Measurements from ENCODE around the gene PRR29.
"Not testable (repeated sequence)": the region's sequence is repeated elsewhere in the genome, so short reads cannot be mapped to it uniquely, and the experiment has no call there.

PRR29 gene

DNA sequence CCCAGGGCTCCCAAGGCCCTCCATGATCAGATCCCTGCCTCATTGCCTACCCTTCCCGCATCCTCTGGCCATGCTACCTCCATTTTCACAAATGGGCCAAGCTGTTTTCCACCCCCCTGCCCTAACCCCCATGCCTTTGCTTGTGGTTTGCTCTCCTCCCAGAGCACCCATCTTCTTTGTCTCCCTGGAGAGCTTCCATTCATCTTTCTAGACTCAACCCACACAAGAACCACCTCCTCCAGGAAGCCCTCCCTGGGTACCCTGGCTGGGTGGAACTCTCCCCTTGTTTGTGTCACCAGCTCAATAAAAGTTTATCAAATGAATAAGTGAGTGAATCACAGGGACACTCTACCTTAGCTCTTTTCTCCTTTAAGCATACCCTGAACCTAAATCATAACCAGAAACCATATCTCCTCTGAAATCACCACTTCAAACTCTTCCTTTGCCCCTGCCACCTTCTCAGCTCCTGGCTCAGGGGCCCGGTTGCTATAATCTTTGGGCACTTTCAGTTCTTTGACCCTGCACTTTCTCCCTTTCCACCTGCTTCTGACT, 22.5 kb upstream of the PRR29 start:
- no peak for DNase-seq

- no peak for DNase-seq
Observed at GRCh38 chr17:63976702-63977101, 21.4 kb upstream of the PRR29 start.

DNA sequence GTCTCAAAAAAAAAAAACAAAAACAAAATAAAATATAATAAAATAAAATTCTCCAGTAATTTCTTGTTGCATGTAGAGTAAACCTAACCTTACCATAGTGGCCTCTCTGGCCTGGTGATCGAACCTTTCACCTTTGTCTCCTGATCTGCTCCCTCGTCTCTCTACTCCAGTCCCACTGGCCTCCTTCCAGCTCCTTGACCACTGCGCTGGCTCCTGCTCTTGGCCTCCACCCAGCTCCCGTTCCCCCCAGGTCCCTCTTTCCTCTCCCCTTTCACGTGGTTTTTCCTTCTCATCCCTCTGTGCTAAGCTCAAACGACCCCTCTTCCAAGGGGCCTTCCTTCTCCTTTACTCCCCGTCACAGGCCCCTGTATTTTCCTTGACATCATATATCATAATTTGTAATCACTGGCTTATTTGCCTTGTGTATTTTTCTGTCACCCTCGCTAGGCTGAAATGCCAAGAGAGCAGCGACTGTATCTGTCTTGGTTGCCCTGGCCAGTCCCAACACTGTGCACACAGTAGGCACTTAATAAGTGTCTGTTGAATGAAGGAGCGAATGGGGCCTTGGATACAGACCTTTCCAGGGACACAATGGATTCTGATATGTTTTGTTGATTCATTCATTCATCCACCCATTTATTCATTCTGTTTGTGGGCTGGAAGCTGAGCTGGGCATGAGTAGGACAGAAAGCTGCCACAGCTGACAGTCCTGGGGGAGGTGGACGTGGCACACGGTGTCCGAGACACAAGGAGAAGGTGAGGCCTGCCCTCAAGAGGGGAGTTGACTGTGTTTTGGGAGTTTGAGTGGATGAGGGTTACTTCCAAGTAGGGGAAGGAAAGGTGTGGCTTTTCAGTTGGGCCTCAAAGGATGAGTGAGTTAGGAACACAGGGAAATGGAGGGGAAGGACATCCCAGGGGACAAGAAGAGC, 19.6 kb upstream of the PRR29 start:
- DNase-seq, result no peak

DNA sequence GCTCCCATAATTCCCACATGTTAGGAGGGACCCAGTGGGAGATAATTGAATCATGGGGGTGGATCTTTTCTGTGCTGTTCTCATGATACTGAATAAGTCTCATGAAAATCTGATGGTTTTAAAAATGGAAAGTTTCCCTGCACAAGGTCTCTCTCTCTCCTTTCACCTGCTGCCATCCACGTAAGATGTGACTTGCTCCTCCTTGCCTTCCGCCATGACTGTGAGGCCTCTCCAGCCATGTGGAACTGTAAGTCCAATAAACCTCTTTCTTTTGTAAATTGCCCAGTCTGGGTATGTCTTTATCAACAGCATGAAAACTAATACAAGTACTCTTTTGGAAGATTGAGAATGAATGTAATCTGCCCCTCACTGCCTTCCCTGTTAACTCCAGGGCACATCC, 15.5 kb upstream of the PRR29 start:
- not testable (repeated sequence) for DNase-seq

GRCh38 chr17:63983320-63983719, 14.8 kb upstream of the PRR29 start:
- no peak for DNase-seq

DNA sequence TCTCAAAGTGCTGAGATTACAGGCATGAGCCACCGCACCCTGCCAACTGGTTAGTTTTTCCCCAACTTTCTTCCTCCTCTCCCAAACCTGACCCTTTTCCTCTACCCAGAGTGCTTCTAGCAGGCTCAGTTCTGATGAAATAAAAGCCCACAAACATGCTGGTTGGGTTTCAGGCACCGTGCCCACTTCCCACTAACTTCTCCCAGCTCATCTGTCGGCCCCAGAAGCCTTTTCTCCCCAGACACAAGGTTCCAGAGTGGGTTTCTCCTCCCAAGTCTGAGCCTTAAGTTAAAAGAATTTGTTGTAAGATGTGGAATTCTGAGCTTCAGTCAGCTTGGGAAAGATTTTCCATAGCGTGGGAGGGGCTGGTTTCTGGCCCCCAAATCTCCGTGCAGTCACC, 13.9 kb upstream of the PRR29 start:
- no peak for DNase-seq

- no peak for DNase-seq
Observed at GRCh38 chr17:63984651-63985386, 13.3 kb upstream of the PRR29 start.

GRCh38 chr17:63985387-63986140, 12.6 kb upstream of the PRR29 start:
- DNase-seq, result no peak

DNA sequence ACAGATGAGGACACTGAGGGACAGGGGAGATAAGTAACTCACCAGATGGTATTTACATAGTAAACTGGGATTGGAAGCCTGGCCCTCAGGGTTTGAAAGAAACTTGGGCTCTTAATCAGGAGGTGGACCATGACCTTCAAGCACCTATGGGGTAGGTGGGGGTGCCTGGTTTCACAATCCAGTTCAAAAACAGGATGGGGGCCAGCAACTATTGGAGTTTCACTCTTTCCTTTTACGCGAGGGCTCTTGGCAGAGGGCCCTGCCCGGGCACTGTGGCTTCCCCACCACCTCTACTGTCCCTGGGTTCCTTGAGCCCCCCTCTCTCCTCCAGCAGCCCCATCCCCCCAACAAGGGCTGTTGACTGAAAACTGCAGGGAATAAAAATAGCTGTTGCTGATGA, 11.3 kb upstream of the PRR29 start:
- no peak for DNase-seq

- DNase-seq, result no peak
Observed at GRCh38 chr17:63987221-63988126, 10.7 kb upstream of the PRR29 start.

GRCh38 chr17:63988127-63988478, 10.0 kb upstream of the PRR29 start:
- DNase-seq, result no peak

- DNase-seq, result no peak
Observed at GRCh38 chr17:63988741-63989621, 9.2 kb upstream of the PRR29 start.

GRCh38 chr17:63989622-63990345, 8.4 kb upstream of the PRR29 start:
- DNase-seq, result no peak

DNA sequence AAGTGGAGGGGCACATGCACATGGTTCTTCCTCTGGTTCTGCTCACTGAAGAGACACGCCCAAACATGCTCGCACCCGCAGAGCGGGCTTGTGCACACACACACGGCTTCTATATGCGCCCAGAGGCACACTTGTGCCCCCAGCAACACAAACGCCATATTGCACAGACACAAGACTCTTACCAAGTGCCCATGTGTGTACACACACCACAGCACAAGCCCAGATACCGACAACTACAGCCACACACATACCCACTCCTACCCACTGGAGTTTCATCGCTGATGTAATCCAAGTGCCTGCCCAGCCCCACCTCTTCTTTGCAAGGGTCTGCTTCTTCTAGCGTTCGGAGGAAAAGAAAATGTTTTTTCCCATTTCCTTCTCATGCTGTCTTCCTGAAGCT, 6.5 kb upstream of the PRR29 start:
- no peak for DNase-seq

DNA sequence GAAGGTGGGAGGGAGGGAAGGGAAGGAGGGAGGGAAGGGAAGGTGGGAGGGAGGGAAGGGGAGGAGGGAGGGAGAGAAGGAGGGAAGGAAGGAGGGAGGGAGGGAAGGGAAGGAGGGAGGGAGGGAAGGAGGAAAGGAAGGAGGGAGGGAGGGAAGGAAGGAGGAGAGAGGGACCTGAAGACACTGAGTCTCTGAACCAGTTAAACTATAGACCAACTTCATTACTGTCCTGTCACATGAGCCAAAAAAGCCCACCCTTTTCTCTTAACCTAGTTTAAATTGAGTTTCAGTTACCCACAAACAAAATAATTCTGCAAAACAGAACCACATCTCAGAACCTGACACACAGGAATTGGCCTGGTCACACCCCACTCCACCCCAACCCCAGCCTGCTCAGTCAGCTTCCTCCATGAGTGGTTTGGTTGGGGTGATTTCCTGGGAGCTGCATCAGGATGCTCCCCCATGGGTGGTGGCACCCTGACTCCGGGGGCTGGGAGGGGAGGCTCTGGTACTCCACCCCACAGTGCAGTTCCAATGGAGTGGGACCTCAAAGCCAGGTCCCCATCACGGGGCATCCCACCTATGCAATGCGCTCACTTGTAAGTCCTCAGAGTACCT, 4.7 kb upstream of the PRR29 start:
- no peak for DNase-seq

- no peak for DNase-seq
Observed at GRCh38 chr17:63995626-63996025, 2.5 kb upstream of the PRR29 start.

DNA sequence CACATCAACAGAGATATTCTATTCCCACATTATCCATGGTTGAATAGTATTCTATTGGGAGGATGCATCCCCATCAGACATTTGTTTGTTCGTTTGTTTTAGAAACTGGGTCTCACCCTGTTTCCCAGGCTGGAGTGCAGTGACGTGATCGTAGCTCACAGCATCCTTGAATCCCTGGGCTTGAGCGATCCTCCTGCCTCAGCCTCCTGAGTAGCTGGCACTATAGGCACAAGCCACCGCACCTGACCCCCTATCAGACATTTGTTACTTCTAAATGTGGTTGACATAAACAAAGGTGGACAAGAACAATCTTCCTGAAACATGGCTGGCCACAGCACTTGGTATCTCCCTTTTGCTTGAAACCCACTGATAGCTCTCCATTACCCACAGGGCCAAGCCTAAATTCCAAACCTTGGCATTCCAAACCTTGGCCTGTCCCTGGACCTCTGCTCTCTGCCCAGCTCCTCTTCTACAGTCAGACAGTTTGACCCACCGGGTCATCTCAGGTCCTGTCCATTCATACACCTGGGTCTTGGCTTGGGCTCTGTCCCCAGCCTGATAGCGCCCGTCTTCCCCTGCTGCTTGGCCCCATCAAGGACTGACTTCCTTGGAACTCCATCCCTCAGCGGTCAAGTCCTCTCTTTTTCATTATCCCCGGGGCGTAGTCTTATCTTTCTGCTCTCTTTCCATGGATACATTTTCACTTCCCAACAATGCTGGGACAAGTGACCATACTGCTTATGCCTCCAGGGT, 1.5 kb upstream of the PRR29 start:
- no peak for DNase-seq

DNA sequence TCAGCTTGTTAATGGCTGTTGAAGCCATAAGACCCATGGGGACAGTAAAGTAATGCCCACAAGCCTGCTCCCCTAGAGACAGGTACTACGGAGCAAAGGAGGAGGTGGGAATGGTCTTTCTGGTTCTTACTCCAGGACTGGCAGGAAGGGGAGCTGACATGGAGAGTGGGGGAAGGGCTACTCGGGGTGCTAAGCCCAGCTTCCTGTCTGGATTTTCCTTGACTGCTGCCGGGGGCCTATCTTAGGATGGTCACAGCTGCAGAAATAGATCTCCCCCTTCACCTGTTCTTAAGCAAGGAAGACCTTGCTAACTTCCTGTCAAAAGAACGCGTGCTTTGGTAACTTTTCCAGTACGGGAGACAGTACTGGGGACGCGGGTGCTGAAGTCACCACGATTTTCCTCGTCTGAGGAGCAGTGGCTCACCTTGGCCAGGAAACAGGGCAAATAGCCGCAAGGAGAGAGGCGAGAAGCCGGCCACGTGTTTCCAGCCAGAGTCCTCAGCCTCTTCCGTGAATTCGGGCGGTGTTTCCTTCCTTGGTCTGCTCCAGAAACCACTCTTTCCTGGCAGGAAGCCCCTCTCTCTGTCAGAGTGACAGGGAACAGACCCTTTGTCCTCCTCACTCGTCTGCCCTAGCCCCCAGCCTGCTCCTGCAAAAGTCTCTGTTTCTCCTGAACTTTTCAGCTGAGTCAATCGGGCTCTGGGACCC, 656 bp upstream of the PRR29 start:
- no peak for DNase-seq

Data from NCI-H1048 (cell line).